GM19035 (cell line): ENCODE measurements around the gene PI4KA.
"Not testable (repeated sequence)": the region's sequence is repeated elsewhere in the genome, so short reads cannot be mapped to it uniquely, and the experiment has no call there.

Experiments
- ATAC-seq: cut with Tn5 transposase; IDR thresholded peaks from one replicate; pipeline ENCODE4 v1.9.1; 2021; ENCODE audit not compliant: unreplicated experiment

Gene PI4KA

DNA sequence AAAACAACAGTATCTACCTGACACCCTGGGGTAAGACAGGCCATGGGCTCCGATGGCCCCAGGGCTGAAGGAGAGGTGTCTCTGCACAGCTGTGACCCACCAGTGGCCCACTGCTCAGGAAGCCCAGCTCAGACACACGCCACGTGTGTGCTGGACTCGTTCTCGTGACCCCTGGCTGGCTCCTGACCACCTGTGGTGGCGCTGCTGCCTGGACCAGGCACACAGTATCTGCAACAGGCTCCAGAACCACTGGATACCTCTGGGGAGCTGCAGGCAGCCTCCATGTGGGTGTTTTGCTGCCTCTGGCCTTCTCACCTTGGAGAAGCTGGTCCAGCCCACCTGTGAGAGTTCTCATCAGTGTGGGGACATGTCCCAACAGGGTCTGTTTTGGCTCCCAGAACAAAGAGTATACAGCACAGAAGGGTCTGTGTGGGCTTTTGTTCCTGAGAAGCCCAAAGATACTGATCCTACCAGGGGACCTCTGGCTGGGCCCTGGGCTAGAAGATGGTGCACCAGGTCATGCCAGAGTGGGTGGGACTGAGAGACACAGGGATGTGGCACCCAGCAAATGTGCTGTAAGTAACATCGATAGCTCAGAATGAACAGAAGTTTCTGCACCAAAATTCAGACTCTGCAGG lies 106.4 kb downstream of the PI4KA start:
- ATAC-seq: no peak

DNA sequence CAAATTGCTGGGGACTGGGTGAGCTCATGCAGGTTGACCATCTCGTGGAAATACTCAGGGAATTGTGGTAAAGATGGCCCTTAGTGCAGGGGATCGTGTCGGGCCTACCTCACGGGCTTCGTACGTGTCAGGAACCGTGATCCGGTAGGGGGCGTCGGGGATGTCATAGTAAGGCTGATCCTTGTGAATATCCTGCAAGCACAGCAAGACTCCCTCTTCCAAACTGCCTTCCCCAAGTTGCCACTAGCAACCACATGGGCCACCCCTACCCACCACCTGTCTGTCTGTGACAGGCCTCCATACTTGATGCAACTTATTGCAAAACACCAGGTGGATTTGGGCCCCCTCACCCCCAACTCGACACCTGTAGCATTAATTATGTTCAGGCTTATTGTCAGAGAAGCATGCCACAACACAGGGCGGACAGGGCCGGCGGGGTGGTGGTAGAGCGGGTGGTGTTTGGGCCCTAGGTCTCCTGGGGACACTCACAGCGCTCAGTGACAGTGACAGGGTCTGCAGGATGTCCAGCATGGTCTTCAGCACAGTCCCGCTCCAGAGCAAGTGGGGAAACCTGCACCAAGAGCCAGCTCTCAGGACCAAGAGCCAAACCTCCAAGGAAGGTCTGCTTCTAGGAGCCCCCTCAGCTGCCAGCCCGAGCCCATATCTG lies 107.3 kb downstream of the PI4KA start:
- ATAC-seq: no peak

DNA sequence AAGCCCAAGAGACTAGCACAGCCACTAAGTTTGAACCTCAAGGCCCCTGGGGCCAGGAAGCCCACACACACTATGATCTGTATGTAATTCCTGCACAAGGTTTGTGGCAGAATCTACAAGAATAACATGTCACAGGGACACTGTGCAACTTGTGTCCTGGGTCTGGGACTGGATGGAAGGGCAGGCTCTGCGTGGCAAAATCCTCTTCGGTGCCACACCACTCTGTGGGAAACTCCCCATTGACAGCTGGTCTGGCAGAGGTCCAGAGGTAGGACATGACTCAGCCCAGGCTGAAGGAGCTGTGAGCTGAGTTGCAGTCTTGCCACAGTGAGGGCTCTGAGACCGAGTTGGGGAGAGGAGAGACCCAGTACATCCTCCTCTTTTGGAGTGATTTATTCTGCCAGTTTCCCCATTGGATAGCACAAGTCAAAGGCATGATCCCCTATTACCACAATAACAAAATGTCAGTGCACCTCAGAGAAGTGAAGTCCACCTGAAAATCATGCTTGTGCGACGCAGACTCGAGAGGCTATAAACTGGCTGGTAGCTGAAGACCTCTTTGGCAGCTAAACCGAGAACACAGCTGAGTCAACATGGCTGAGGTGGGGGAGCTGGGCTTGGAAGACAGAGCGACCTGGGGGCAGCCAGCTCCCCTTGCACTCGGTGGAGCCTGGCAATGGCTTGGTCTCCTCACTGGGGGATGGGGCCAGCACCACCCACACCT lies 108.0 kb downstream of the PI4KA start:
- ATAC-seq: no peak

DNA sequence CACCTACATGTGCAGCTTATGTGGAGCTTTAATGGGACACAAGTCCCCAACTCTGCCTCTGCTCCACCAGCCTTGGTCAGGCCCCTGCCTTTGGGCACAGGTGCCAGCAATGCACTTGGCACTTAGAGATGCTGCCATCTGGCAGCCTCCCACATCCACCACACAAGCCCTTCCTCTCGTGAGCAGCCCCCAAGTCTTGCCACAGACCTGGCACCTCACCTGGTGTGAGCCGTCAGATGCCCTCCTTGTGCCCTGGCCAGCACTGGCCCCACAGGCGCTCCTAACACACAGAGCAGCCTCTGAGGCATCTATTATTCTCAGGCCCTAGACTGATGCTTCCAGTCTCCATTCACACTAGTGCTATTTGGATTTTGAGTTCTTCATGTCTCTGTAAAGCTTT lies 109.2 kb downstream of the PI4KA start:
- ATAC-seq: no peak

DNA sequence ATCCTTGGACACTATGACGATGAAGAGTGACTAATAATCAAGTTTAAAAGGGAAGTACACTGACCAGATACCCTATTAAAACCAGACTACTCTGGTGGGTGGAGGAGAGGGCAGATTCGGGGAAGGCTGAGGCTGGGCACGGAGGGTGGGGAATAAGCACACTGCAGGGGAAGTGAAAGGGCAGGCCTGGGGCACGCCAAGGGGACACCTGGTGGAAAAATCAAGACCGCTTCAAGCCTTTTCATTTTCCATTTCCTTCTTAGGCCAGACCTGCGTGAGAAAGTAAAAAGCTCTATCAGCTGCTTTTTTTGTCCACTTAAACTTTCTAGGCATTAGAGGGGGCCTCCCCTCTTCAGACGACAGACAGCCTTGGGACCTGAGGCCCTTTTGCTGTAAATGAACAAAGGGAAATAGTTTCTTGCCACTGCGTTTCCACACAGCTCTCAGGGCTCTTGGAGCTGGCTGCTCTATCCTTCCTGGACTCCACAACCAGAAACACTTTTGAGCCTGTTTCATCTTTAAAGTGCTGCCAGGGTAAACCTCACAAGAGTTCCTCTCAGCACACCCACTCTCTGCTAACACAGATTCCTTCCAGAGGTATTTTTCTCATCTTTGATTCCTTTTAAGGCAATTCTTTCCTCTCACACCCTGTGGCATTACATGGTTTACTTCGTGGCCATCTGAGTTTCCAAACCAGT lies 109.7 kb downstream of the PI4KA start:
- ATAC-seq: no peak

DNA sequence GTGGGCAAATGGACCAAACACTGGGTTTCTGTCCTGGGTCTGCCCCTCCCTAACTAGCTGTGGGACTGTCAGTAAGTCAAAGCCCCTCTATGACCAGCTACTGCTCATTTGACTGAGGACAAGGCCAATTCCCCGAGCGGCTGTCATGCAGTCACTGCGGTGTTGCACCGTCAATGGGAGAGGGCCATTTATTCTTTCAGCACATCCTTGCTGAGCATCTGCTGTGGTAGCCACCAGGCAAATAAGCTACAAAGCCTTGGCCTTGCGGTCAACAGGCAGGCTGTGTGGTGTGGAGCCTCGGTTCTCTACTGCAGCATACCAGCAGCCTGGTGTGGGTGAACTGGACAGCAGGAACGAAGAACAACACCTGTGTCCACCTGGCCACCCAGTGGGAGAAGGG lies 110.5 kb downstream of the PI4KA start:
- ATAC-seq: no peak

DNA sequence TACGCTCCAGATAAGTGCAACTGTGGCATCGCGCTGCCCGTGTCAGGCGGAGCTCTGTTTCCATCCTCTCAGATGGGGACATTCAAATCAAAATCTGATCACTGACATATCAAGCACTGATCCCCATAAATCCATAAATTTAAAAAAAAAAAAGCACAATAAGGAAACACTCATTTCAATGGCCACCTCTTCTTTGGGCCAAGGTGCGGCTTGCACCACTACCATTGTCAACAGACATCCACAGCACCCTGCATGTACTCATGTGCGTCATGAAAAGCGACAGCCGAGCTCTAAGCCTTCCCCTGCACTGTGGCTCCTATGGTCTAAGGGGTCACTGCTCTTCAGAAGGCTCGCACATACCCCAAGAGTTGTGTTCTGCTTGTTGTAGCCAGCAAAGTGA lies 111.4 kb downstream of the PI4KA start:
- ATAC-seq: no peak

DNA sequence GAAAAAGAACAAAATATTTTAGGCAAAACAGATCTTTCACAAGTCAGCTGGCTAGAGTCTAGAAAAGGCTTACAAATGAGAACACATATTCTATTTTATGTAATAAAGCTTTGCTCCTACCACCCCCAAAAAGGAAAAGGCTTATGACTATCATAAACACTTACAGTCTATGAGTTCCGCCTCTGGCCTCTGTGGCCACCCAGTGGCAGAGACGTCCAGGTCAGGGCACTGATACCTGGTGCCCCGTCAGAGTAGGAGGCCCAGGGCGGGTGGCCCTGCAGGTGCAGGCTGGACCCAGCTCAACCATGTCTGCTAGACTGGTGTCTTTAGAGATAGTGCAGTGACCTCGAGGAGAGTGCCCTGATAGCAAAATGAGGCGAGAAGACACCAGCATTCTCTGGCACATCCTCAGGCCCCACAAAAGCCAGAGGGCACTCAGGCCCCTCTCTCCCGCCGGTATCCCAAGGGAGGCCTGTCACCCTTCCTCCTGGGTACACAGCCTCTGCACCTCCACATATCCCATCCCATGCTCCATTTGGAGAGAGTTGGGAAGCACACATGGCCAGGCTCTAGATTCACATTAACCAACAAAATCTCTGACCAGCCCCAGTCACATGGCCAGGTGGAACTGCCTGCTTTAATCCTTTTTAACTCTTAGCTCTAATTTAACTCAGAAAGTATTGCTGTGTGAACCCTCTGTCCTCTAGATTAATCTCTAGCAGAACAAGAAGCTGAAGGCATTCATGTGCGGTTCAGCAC lies 112.0 kb downstream of the PI4KA start:
- no peak for ATAC-seq

DNA sequence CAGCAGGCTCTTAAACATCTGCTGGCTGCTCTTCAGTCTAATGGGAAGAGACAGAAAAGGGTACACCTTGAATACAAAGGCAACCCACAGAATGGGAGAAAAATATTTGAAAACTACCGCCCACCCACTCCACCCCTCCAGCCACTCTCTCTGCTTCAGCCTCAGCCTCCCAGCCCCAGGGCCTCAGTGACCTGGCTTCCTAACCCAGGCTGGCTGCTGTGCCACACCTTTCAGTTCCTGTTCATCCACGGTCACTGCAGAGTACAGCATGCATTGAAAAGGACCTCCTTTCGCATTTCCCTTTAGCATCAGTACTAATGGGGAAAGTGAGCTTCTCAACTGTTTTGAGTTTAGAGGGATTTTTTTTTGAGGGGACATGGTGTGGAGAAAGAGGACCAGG lies 113.5 kb downstream of the PI4KA start:
- no peak for ATAC-seq

DNA sequence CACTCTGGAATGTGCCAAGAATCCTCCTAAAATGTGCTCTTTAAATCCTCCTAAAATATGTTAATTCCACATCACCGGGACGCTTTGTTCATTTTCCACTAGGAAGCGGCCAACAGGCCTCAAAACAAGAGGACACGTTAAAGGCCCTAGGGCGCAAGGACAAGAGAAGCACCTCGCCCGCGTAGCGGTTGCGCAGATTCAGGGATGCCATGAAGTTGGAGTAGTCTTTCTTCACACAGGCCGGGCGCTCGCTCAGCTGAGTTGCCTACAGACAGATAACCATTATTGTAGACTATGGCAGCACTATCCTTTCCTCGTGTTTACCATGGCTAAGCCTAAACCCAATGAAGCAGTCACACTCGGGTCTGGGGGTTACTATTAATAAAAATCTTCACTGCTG lies 114.2 kb downstream of the PI4KA start:
- no peak for ATAC-seq

DNA sequence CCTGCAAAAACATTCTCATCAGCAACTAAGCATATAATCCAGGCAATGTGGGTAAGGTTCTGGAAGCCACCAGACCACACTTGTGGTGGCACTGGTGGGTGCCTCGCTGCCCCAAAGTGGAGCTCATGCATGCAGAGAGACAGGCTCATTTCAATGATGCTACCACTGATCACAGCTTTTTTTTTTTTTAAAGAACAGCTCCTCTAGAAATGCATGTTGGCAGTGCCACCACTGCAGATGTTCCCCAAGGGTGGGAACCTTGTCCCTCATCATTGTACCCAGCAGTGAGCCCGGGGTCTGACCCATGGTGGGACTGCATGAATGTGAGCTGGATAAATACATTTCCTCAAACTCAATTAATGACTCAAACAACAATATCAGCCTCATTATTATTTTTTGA lies 115.8 kb downstream of the PI4KA start:
- no peak for ATAC-seq

DNA sequence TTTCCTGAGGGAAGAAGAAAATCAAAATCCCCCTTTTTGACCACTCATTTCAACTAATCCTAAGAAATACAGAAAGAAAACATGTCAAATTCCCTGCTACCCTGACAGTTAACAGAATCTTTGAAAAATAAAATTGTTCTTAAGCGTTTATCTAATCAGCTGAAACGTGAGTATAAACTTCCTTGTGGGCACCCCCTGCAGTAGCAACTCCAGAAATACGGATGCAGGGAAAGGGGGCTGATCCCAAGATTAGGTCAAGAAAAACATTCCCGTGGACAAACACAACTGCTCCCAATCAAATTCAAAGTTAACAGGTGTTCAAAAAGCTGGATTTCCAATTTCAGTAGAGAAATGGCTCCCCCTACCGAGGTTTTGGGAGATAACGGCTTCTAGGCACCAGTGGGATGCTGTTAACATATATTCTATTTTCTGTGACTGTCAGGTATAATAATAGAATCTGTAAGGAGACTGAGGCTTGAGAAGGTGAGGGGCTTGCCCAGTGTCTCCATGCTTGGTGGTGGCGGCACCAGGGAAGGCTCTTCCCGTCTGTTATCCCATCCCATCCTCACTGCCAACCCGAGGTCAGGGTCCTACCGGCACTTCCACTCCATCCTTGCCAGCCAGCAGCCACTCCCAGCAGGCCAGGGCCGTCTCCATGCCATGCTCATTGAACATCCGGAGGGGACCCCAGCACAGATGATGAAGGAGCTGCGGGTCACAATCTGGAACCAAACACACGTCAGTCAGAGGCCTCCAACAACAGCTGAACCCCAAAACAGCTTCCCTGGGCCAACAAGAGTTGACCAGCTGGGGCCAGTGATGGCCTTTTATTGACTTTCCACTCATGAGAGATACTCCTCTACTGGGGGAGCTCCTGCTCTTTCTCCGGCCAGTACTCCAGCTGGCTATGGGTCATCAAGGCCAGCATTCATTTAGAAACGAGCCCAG lies 116.7 kb downstream of the PI4KA start:
- no peak for ATAC-seq

DNA sequence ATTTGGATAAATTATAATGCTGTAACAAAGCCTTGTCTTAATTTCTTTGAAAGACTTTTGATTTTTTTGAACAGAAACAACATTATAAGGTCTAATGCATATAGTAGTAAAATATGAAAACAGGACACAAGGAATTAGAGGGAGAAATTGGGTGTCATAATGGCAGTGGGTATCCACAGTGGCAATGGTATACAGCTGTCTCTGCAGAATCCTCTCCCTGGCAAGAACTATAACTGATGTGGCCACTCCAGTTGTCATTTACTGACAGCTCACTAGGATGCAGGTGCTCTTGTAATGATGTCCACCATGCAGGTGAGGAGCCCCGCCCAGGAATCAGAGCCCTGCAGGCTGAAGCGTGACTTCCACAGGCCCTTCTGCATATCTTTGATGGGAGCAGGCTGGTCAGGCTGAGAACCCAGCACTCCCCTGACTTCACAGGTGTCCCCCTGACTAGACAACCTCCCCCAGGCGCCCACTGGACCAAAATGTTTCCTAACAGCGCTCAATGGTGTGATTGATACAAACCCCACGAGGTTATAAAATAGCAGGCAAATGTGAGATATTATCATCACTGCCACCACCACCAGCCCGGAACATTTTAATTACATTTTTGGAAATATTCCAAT lies 117.5 kb downstream of the PI4KA start:
- no peak for ATAC-seq

DNA sequence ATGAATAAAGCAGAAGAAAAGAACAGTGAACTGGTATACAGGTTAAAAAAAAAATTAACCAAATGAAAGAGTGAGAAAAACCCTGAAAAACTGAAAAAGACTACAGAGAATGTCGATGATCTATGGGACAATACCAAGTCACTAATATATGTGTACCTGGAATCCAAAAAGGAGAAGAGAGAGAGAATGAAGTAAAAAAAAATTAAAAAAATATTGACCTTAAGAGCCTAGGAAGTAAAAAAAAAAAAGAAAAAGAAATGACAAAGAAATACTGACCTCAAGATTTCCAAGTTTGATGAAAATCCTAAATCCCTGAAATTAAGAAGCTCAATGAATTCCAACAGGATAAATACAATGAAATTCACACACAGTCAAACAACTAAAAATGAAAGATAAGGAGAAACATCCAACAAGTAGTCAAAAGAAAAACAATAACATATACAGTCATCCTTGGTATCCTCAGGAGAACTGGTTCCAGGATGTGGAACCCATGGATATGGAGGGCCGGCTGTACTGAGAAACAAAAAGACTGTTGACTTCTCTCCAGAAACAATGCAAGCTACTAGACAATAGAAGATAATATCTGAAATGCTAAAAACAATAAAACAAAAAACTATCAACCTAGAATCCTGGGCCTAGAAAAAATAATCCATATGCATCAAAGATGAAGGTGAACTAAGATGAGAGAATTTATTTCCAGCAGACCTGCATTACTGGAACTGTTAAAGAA lies 118.2 kb downstream of the PI4KA start:
- no peak for ATAC-seq

DNA sequence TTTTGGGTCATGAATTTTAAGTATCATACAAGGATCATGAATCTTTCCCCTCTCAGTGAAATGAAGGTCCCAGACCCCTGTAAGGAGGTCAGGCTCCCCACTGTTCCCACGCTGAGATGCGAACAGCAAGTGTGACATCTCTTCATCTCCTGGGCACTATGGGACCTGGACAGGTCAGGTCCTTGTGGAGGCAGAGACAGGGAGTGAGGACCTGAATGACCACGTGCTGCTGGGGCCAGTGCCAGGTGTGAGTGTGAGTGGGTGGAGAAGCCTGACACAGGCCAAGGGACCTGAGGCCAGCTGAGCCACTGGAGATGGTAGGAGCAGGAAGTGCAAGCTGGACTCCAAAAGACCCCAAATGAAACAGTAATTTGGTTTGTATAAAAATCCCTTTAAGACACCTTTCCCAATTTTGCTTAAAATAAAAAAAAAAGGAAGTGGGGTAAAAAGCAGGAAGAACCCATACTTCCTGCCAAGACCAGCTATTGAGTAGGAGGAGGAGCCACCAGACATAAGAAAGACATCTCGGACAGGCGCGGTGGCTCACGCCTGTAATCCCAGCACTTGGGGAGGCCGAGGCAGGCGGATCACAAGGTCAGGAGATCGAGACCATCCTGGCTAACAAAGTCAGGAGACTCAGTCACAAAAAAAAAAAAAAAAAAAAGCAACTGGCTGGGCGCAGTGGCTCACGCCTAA lies 120.1 kb downstream of the PI4KA start:
- ATAC-seq: no peak

DNA sequence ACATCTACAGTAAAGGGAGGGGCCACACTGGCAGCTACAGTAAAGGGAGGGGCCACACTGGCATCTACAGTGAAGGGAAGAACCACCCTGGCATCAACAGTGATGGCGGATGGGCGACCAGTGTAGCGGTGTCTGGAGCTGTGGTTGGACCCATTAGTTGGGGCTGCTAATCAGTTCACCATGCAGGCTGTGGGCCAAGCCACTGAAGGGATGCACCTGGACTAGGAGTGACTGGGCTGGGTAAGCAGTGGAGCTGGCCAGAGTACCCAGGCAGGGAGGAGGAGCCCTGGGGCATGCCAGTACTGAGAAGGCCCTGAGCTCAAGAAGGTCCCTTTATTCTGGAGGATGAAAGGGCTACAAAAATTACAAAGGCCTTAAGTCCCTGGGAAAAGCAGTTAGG lies 121.7 kb downstream of the PI4KA start:
- not testable (repeated sequence) for ATAC-seq

DNA sequence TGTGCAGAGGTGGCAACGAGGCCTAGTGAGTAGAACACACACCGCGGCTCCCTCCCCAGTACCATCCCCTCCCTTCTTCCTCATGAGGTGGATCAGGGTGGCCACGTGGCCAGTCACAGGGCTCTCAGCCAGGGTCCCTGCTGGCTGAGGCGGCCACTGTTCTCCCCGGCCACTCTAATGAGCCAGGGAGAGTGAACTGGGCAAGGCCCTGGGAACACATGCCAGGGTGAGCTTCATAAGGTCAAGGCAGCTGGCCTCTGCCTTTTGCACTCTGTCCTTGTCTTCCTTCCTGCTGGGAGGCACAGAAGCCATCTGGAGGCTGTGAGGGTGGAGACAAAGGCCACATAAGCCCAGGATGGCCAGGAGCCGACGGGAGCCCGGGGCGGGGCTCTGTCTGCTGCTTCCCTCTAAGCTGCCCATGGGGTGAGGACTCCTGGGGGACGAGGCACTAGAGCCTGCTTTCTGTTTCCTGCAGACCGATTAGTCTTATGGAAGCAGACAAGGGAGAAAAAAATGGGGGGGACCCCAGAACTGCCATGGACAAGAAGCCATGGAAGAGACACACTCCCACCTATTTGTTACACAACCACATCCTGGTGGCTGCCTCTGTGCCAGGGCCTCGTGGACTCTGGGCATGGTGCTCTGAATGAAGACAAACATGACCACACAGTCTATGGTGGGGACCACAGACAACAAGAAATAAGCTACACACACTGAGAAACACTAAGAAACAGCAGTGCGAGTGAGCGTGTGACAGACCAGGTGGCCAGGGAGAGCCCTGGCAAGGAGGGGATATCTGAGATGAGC lies 123.1 kb downstream of the PI4KA start:
- not testable (repeated sequence) for ATAC-seq
